Stimulated activated CD4-positive, alpha-beta T cell treated with anti-CD3 and anti-CD28 coated beads, TNF-alpha, amount 100 ng/mL, for 4 hours (primary cell): ENCODE data around the gene CADM2.
"Not testable (repeated sequence)": the region's sequence is repeated elsewhere in the genome, so short reads cannot be mapped to it uniquely, and the experiment has no call there.

ENCODE experiments used
- DNase-seq, 3 experiments: peaks; one replicate each; pipeline ENCODE4 v3.0.0-alpha.2; 2020; ENCODE audit warnings: low read depth in 3 of 3

The CADM2 gene

GRCh38 chr3:85935171-85935570 lies 976.4 kb downstream of the CADM2 start:
- DNase-seq = no peak

DNA sequence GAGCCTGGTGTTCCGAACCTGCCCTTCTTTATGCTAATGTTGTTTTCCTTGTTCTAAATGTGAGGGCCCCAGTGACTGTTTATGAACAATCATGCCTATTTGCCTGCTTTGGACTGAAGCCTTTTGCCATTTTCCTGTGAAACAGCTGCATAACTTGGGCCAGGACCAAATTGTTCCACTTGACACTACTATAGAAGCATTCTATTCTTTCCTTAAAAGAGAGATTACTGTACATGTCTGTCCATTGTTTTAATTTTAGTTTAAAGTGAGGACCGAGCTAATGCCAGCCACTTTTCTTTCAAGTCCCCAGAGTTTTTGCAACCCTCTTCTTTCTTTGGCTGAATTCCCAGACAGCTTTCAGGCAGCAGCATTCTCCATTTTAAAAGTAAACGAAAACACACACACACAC lies 980.3 kb downstream of the CADM2 start:
- no peak for DNase-seq

DNA sequence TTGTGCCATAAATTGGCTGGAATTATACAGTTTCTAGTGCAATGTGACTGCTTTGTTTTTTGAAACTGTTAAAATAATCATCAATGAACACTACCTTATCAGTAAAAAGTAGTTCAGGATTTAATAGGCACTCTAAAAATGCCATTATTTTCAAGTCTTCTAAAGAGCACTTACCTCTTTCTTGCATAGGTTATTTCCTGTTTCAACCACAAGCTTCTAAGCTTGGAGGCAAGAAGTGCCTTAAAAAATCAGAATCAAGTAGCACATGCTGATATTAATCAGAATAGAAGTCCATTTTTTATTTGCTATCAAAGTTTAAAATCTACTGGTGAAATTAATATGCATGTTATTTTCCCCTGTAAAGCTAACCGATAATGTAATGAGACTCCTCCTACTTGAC lies 991.6 kb downstream of the CADM2 start:
- DNase-seq = no peak

GRCh38 chr3:85960793-85961192 lies 1002.0 kb downstream of the CADM2 start:
- DNase-seq = no peak

DNA sequence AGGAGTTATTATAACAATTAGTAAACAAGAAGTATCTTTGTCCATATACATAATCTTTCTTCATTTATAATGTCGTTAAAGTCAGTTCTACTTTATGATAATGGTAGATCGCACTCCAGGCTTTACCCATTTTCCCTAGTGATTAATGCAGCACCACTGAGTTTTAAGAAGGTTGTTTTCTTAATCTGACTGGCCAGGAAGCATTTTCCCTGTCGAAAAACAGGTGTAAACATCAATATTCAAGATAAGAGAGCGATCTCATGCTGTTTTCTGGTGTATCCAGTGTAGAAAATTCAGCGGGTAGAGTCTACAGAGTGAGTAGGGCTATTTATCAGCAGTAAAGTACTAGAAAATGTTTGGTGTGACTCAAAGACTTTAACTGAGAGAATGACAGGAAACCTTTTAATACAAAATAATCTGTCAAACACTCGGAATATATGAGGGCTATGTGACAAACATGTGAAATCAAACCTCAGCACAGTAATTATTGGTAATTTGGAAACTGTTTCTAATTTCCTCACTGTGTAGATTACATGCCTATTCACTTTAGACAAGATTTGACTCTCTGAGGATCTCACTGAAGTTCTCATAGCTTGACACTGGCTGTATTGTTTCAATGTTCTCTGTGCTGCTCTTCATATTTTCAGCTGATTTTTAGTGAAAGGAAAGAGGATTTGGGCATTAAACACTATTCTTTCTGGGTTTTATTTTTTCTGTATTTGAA lies 1019.0 kb downstream of the CADM2 start:
- no peak for DNase-seq

- DNase-seq = no peak
Observed at GRCh38 chr3:85979034-85979433, 1020.2 kb downstream of the CADM2 start.

DNA sequence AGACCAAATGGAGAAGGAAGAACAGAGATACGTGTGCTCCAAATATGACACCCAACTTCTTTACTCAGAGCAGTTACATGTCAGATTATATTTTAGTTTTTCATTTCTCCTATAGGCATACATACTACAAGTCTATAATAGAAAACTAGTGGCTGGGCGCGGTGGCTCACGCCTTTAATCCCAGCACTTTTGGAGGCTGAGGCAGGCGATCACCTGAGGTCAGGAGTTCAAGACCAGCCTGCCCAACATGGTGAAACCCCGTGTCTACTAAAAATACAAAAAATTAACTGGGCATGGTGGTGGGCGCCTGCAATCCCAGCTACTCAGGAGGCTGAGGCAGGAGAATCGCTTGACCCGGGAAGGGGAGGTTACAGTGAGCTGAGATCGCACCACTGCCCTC lies 1030.8 kb downstream of the CADM2 start:
- not testable (repeated sequence) for DNase-seq

GRCh38 chr3:86029590-86029989 lies 1070.8 kb downstream of the CADM2 start:
- no peak for DNase-seq

GRCh38 chr3:86037916-86038315 lies 1079.1 kb downstream of the CADM2 start:
- DNase-seq = no peak

DNA sequence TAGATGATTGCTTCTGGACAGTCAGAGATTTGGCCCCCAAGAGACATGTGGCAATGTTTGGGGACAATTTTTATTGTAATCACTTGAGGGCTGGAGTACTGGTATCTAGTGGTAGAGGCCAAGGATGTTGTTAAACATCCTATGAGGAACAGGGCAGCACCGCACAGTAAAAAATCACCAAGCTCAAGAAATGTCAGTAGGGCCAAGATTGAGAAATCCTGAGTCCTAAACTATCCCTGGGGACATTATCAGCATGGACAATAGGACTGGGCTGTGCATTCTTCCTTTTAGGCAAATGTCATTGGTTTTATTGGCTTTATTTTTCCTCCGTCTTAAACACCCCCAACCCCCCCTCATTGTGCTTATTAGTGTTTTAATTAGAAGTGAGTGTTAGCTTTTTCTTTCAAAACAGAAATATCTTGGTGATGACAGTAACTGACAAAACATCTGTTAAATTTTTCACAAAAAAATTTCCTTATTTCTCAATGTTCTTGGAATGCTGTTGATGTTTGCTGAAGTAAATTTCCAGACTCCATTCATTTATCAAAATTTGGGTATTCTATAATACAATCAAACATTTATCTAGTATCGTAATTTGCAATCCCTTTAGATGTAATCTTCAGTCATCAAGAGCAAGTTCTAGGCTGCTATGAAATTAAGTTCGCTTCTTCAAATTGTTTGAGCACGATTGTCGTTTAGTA lies 1087.8 kb downstream of the CADM2 start:
- no peak for DNase-seq

GRCh38 chr3:86047161-86047560 lies 1088.4 kb downstream of the CADM2 start:
- DNase-seq = no peak

- DNase-seq = no peak
Observed at GRCh38 chr3:86051058-86051457, 1092.3 kb downstream of the CADM2 start.

- DNase-seq = no peak
Observed at GRCh38 chr3:86056032-86056431, 1097.2 kb downstream of the CADM2 start.

GRCh38 chr3:86056962-86057361 lies 1098.2 kb downstream of the CADM2 start:
- no peak for DNase-seq

- no peak for DNase-seq
Observed at GRCh38 chr3:86073799-86074198, 1115.0 kb downstream of the CADM2 start.

DNA sequence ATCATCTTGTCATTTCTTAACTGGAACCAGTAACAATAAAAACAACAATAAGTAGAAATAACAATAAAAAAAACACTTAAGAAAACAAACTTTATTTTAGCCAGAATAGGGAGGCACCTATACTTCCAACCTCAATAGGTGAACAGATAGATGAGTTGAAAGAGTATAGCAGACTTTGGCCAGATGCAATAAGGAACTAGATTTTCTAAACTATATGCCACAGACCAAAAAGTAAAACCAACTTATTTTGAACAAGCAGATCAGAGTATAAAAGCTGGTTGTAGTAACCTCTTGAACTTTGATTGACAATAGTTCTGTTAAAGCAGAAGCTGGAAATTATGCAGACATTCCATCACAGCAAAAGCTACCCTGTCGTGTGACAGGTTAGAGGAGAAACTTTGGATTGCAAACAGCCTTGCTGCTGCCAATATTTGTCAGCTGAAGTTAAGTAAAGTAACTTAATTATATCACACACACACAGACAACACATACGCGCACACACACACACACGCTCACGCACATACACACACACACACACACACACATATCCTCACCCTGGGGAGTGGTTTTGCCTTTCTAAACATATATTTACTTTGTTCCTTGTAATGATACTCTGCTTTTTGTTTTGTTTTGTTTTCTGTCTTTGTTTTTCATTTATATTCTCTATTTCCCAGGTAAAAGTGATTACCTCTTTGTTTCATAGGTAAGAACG lies 1128.5 kb downstream of the CADM2 start:
- no peak for DNase-seq

- no peak for DNase-seq
Observed at GRCh38 chr3:86104154-86104553, 1145.4 kb downstream of the CADM2 start.

DNA sequence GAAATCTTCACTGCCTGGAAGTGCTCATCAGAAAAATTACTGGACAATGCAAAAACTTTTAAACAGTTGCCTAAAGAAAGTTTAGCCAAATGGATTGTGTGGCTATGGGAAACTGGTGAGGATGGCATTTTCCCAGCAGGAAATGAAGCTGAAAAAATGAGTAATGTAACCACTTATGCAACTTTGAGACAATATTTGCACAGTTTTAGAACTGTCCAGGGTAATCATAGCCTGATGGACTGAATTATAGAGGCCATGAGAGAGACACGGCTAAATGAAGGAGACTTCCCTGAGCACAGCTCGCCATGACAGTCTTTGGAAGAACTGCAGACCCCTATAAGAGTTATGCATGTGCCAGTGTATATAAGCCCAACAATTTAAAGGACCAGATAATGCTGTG lies 1150.6 kb downstream of the CADM2 start:
- no peak for DNase-seq
